ENCODE data around the gene MMRN2.

Gene MMRN2

GRCh38 chr10:86970162-86970981 is 13.0 kb upstream of the MMRN2 start:
- in situ Hi-C loops (cut with HindIII; ENCODE audit: low sequenced_read_pairs) = no loop called here

- in situ Hi-C loops (cut with HindIII; ENCODE audit: low sequenced_read_pairs) = no loop called here
These were observed 12.1 kb upstream of the MMRN2 start for GRCh38 chr10:86969421-86970041.

GRCh38 chr10:86968994-86969355 is 11.6 kb upstream of the MMRN2 start:
- in situ Hi-C loops (cut with HindIII; ENCODE audit: low sequenced_read_pairs) = no loop called here

- in situ Hi-C loops (cut with HindIII; ENCODE audit: low sequenced_read_pairs) = no loop called here
These were observed 11.0 kb upstream of the MMRN2 start, which contains the start of gene ADIRF for GRCh38 chr10:86968271-86968993. Gene ADIRF, plus strand, starts transcription at chr10:86968482. Its CDS starts 63 bp downstream, at chr10:86968545.

GRCh38 chr10:86967481-86967941 is 10.1 kb upstream of the MMRN2 start:
- in situ Hi-C loops (cut with HindIII; ENCODE audit: low sequenced_read_pairs) = no loop called here

- in situ Hi-C loops (cut with HindIII; ENCODE audit: low sequenced_read_pairs) = no loop called here
These were observed 8.7 kb upstream of the MMRN2 start for GRCh38 chr10:86965986-86966654.

- in situ Hi-C loops (cut with HindIII; ENCODE audit: low sequenced_read_pairs) = no loop called here
These were observed 7.4 kb upstream of the MMRN2 start for GRCh38 chr10:86964847-86965190.

GRCh38 chr10:86964061-86964846 is 6.8 kb upstream of the MMRN2 start:
- in situ Hi-C loops (cut with HindIII; ENCODE audit: low sequenced_read_pairs) = no loop called here

GRCh38 chr10:86963341-86963919 is 6.0 kb upstream of the MMRN2 start:
- in situ Hi-C loops (cut with HindIII; ENCODE audit: low sequenced_read_pairs) = no loop called here

GRCh38 chr10:86962981-86963310 is 5.5 kb upstream of the MMRN2 start:
- in situ Hi-C loops (cut with HindIII; ENCODE audit: low sequenced_read_pairs) = no loop called here

- in situ Hi-C loops (cut with HindIII; ENCODE audit: low sequenced_read_pairs) = no loop called here
These were observed 4.9 kb upstream of the MMRN2 start for GRCh38 chr10:86962136-86962980.

- in situ Hi-C loops (cut with HindIII; ENCODE audit: low sequenced_read_pairs) = no loop called here
These were observed 4.2 kb upstream of the MMRN2 start for GRCh38 chr10:86961481-86962091.

GRCh38 chr10:86960863-86961434 is 3.5 kb upstream of the MMRN2 start:
- in situ Hi-C loops (cut with HindIII; ENCODE audit: low sequenced_read_pairs) = no loop called here

GRCh38 chr10:86960003-86960862 is 2.8 kb upstream of the MMRN2 start:
- in situ Hi-C loops (cut with HindIII; ENCODE audit: low sequenced_read_pairs) = no loop called here

GRCh38 chr10:86959737-86960002 is 2.3 kb upstream of the MMRN2 start:
- in situ Hi-C loops (cut with HindIII; ENCODE audit: low sequenced_read_pairs) = no loop called here

- in situ Hi-C loops (cut with HindIII; ENCODE audit: low sequenced_read_pairs) = no loop called here
These were observed 1.7 kb upstream of the MMRN2 start for GRCh38 chr10:86958901-86959736.

All from endothelial cell of hepatic sinusoid (primary cell).